ENCODE measurements around the gene GPR15LG.

DNA sequence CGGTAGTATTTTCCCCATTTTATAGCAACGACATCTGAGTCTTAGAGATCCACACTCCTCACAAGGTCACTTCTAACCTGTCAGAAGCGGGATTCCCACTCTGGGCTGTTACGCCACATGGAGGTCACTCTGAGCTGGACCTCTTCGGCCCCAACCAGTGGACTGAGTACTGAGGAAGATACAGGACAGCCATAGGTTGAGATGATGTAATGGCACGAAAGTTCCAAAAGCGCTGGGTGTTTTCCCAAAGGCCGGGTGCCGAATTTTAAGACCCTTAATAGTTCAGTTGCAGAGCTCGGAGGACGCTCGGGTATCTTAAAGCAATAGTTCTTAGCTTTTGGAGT, 33.6 kb upstream of the GPR15LG start:
- TF ChIP-seq, protein P1, sequence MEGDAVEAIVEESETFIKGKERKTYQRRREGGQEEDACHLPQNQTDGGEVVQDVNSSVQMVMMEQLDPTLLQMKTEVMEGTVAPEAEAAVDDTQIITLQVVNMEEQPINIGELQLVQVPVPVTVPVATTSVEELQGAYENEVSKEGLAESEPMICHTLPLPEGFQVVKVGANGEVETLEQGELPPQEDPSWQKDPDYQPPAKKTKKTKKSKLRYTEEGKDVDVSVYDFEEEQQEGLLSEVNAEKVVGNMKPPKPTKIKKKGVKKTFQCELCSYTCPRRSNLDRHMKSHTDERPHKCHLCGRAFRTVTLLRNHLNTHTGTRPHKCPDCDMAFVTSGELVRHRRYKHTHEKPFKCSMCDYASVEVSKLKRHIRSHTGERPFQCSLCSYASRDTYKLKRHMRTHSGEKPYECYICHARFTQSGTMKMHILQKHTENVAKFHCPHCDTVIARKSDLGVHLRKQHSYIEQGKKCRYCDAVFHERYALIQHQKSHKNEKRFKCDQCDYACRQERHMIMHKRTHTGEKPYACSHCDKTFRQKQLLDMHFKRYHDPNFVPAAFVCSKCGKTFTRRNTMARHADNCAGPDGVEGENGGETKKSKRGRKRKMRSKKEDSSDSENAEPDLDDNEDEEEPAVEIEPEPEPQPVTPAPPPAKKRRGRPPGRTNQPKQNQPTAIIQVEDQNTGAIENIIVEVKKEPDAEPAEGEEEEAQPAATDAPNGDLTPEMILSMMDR (IDR thresholded peaks at IDR 0.05) = no peak
- no peak for TF ChIP-seq POLR2A (IDR thresholded peaks at IDR 0.05)
